ENCODE measurements around the gene BLM.

Gene BLM

DNA sequence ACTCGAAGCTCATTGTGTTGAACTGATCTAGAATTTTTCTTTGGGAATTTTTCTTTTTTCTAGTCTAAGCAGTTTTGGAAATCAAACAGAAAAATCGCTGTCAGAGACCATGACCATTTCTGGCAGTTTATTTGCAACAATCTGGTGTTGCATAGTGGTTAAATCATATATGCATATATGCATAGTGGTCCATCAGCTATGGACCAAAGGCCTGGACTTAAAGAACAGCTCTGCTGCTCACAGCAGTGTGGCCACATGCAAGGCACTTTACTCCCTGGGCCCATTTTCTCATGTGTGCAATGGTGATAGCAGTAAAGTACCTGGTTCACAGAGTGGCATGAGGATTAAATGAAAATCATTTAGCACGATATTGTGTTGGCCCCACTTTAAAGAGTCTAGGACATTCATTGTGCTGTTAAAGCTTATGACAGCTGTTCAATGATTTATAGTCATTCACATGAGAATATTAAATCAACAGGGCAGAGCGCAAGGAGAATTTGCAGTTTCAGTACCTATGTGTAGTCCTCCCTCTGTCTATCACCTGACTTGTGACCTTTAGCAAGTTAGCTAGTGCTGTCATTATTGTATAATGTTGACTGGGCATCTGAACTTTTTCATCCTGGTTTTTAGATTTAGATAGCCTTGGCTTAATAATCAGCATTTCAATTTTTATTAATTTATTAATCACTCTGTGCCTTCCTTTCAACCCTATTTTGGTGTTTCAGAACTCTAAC lies 46.4 kb downstream of the BLM start:
- no peaks in the 10 kb centered on the region for H3K79me2 ChIP-seq
- no peak overlapping the region for H3K4me2 ChIP-seq (ENCODE audit: low read length)
- H3K36me3 ChIP-seq (ENCODE audit: control insufficient read depth, insufficient read depth, low read length): no peaks in the 10 kb centered on the region
- no peak overlapping the region for H3K4me3 ChIP-seq (ENCODE audit: low read depth, low read length)
- no peaks in the 10 kb centered on the region for H3K4me1 ChIP-seq
- H3K27me3 ChIP-seq (ENCODE audit: control insufficient read depth, insufficient read depth, low read length): no peaks in the 10 kb centered on the region
- H2AFZ ChIP-seq: peak overlapping the region; percentile 39
- H3K9ac ChIP-seq: no peak overlapping the region
- H3K27ac ChIP-seq: no peak overlapping the region
- TF ChIP-seq, protein P1, sequence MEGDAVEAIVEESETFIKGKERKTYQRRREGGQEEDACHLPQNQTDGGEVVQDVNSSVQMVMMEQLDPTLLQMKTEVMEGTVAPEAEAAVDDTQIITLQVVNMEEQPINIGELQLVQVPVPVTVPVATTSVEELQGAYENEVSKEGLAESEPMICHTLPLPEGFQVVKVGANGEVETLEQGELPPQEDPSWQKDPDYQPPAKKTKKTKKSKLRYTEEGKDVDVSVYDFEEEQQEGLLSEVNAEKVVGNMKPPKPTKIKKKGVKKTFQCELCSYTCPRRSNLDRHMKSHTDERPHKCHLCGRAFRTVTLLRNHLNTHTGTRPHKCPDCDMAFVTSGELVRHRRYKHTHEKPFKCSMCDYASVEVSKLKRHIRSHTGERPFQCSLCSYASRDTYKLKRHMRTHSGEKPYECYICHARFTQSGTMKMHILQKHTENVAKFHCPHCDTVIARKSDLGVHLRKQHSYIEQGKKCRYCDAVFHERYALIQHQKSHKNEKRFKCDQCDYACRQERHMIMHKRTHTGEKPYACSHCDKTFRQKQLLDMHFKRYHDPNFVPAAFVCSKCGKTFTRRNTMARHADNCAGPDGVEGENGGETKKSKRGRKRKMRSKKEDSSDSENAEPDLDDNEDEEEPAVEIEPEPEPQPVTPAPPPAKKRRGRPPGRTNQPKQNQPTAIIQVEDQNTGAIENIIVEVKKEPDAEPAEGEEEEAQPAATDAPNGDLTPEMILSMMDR (IDR thresholded peaks at IDR 0.05): no peak
- no peaks in the 10 kb centered on the region for H3K9me3 ChIP-seq (ENCODE audit: control insufficient read depth, low read length)

DNA sequence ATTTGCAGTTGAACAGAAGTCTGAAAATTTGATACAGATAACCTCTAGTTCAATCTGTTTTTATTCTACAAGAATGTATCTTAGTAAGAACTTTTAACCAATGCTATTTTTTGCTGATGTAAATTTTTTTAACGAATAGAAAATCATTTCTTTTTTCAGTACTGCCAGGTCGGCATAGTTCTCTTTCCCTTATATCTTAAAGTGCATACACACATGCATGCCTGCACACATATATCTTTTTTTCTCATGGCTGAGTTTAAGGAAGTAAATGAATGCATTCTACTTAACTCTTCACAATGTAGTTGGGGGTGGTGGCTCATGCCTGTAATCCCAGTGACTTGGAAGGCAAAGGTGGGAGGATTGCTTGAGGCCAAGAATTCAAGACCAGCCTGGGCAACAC lies 48.4 kb downstream of the BLM start:
- Histone ChIP-seq H3K4me1 (no peaks in the 10 kb centered on the region), H3K4me3 (ENCODE audit: low read depth, low read length) (no peak overlapping the region), H3K9ac (no peak overlapping the region), H3K36me3 (ENCODE audit: control insufficient read depth, insufficient read depth, low read length) (no peaks in the 10 kb centered on the region), H3K4me2 (ENCODE audit: low read length) (no peak overlapping the region), H3K27me3 (ENCODE audit: control insufficient read depth, insufficient read depth, low read length) (no peaks in the 10 kb centered on the region), H2AFZ (no peak overlapping the region), H3K9me3 (ENCODE audit: control insufficient read depth, low read length) (no peaks in the 10 kb centered on the region), H3K27ac (no peak overlapping the region), H3K79me2 (no peaks in the 10 kb centered on the region)
- TF ChIP-seq, protein P1 (IDR thresholded peaks at IDR 0.05): no peak

DNA sequence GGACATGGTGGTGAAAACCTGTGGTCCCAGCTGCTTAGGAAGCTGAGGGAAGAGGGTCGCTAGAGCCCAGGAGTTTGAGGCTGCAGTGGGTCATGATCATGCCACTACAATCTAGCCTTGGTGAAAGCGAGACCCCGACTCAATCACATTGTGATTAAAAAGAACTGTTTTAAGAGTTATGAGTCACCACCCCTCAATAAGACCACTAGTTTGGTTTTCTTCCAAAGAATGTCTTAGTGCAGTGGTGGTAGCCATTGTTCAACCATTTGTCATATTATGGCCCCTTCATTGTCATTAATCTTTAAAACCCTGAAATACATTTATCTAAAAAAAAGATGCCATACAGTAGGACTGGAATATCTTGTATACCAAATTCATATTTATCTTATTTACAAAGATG lies 48.8 kb downstream of the BLM start:
- H3K79me2 ChIP-seq: no peaks in the 10 kb centered on the region
- TF ChIP-seq, protein P1 (IDR thresholded peaks at IDR 0.05): no peak
- no peak overlapping the region for H3K4me2 ChIP-seq (ENCODE audit: low read length)
- H3K4me3 ChIP-seq (ENCODE audit: low read depth, low read length): no peak overlapping the region
- no peaks in the 10 kb centered on the region for H3K36me3 ChIP-seq (ENCODE audit: control insufficient read depth, insufficient read depth, low read length)
- H3K4me1 ChIP-seq: no peaks in the 10 kb centered on the region
- no peaks in the 10 kb centered on the region for H3K9me3 ChIP-seq (ENCODE audit: control insufficient read depth, low read length)
- H2AFZ ChIP-seq: no peak overlapping the region
- no peaks in the 10 kb centered on the region for H3K27me3 ChIP-seq (ENCODE audit: control insufficient read depth, insufficient read depth, low read length)
- H3K9ac ChIP-seq: no peak overlapping the region
- H3K27ac ChIP-seq: no peak overlapping the region

DNA sequence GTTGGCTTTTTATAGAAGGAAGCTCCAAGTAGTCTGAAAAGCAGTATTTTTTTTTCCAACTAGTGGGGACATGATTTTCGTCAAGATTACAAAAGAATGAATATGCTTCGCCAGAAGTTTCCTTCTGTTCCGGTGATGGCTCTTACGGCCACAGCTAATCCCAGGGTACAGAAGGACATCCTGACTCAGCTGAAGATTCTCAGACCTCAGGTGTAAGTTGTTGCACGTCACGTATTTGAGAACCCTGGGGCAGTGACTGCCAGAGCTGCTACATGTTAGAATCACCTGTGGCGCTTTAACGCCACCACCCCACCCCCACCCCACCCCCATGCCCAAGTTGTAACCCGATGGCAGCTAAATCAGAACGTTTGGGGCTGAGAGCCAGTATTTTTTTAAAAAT lies 52.2 kb downstream of the BLM start:
- H3K79me2 ChIP-seq: no peaks in the 10 kb centered on the region
- no peak overlapping the region for H3K4me3 ChIP-seq (ENCODE audit: low read depth, low read length)
- H3K27me3 ChIP-seq (ENCODE audit: control insufficient read depth, insufficient read depth, low read length): no peaks in the 10 kb centered on the region
- H3K9me3 ChIP-seq (ENCODE audit: control insufficient read depth, low read length): no peaks in the 10 kb centered on the region
- no peak overlapping the region for H2AFZ ChIP-seq
- TF ChIP-seq, protein P1 (IDR thresholded peaks at IDR 0.05): no peak
- no peak overlapping the region for H3K27ac ChIP-seq
- H3K9ac ChIP-seq: no peak overlapping the region
- H3K4me1 ChIP-seq: no peaks in the 10 kb centered on the region
- no peak overlapping the region for H3K4me2 ChIP-seq (ENCODE audit: low read length)
- H3K36me3 ChIP-seq (ENCODE audit: control insufficient read depth, insufficient read depth, low read length): no peaks in the 10 kb centered on the region

DNA sequence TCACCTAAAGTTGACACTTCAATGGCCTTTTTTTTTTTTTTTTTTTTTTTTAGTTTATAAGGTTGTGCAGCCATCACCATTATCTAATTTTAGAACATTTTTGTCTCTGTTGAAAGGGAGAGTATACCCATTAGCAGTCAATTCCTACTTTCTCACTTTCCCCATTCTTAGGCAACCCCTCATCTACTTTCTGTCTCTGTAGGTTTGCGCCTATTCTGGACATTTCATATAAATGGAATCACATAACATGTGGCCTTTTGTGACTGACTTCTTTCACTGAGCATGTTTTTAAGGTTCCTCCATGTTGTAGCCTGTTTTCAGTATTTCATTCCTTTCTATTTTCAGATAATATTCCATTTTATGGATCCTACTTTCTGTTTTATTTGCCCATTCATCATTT lies 56.3 kb downstream of the BLM start:
- H3K36me3 ChIP-seq (ENCODE audit: control insufficient read depth, insufficient read depth, low read length): no peaks in the 10 kb centered on the region
- no peak overlapping the region for H3K4me2 ChIP-seq (ENCODE audit: low read length)
- no peaks in the 10 kb centered on the region for H3K9me3 ChIP-seq (ENCODE audit: control insufficient read depth, low read length)
- no peaks in the 10 kb centered on the region for H3K79me2 ChIP-seq
- no peak overlapping the region for H3K9ac ChIP-seq
- no peak overlapping the region for H2AFZ ChIP-seq
- H3K4me3 ChIP-seq (ENCODE audit: low read depth, low read length): no peak overlapping the region
- H3K27ac ChIP-seq: no peak overlapping the region
- no peaks in the 10 kb centered on the region for H3K27me3 ChIP-seq (ENCODE audit: control insufficient read depth, insufficient read depth, low read length)
- TF ChIP-seq, protein P1 (IDR thresholded peaks at IDR 0.05): no peak
- H3K4me1 ChIP-seq: no peaks in the 10 kb centered on the region
